PC-3 (cell line): Measurements from ENCODE around the gene PAQR4. TPM values are rescaled to one million over a fixed set of nuclear protein-coding genes. Genes with fewer than 3 reads are reported as not detected.
"Not testable (repeated sequence)": the region's sequence is repeated elsewhere in the genome, so short reads cannot be mapped to it uniquely, and the experiment has no call there.

Source experiments
- ATAC-seq: fragments of 200-7000 bp; cut with Tn5 transposase; 2 replicates; pipeline ENCODE4 v1.9.1; 2020; ENCODE audit warnings: mild to moderate bottlenecking, moderate library complexity
- BruUV-seq: library from RNA; stranded (reverse); fragments of 400-500 nt; replicated peaks from 2 replicates; lab custom pipeline; 2021; lab: Mats Ljungman, UMichigan
- CTCF ChIA-PET: fragments of 300-600 bp; sonication (Branson Sonifier 250); formaldehyde crosslinking; loops from one replicate; lab custom pipeline; 2022; ENCODE audit warnings: antibody characterized with exemption; lab: Charles Lee
- POLR2A ChIA-PET: fragments of 300-600 bp; sonication (Branson Sonifier 250); formaldehyde crosslinking; loops from one replicate; lab custom pipeline; 2022; ENCODE audit warnings: antibody characterized with exemption; ENCODE audit not compliant: unreplicated experiment; lab: Charles Lee
- DNase-seq: peaks from one replicate; pipeline ENCODE4 v3.0.0-alpha.2; 2015
- H2AFZ ChIP-seq: fragments of 300-600 bp; sonication (generic); 2 replicates; pipeline ENCODE4 v1.6.0; 2016; ENCODE audit warnings: antibody characterized with exemption, low read length
- H3F3A ChIP-seq: fragments of 300-600 bp; sonication (generic); one replicate; pipeline ENCODE4 v1.6.0; 2017; ENCODE audit warnings: antibody characterized with exemption, low read length, control low read depth, mild to moderate bottlenecking; ENCODE audit not compliant: unreplicated experiment
- H3K27ac ChIP-seq: fragments of 300-600 bp; sonication (generic); 2 replicates; pipeline ENCODE4 v1.5.1; 2016; ENCODE audit warnings: mild to moderate bottlenecking, low read length
- H3K27me3 ChIP-seq: fragments of 300-600 bp; sonication (generic); 2 replicates; pipeline ENCODE4 v1.6.1; 2016; ENCODE audit warnings: low read length, mixed read lengths
- H3K36me3 ChIP-seq: fragments of 300-600 bp; sonication (generic); 2 replicates; pipeline ENCODE4 v1.6.1; 2016; ENCODE audit warnings: low read depth, mixed run types, low read length, mixed read lengths
- H3K4me1 ChIP-seq: fragments of 300-600 bp; sonication (generic); 2 replicates; pipeline ENCODE4 v1.5.1; 2016; ENCODE audit warnings: low read length; ENCODE audit not compliant: insufficient read depth
- H3K4me2 ChIP-seq: fragments of 300-600 bp; sonication (generic); 2 replicates; pipeline ENCODE4 v1.6.0; 2016; ENCODE audit warnings: low read length
- H3K4me3 ChIP-seq: fragments of 300-600 bp; sonication (generic); 2 replicates; pipeline ENCODE4 v1.5.1; 2016; ENCODE audit warnings: mild to moderate bottlenecking, low read length, mixed read lengths
- H3K79me2 ChIP-seq: fragments of 300-600 bp; sonication (generic); 2 replicates; pipeline ENCODE4 v1.6.1; 2017; ENCODE audit warnings: low read length, mixed read lengths
- H3K9ac ChIP-seq: fragments of 300-600 bp; sonication (generic); 2 replicates; pipeline ENCODE4 v1.6.0; 2016; ENCODE audit warnings: mild to moderate bottlenecking, low read length
- H3K9me2 ChIP-seq: fragments of 300-600 bp; sonication (generic); replicated peaks from 2 replicates; pipeline ENCODE4 v1.6.1; 2016; ENCODE audit warnings: mixed run types, low read length, mixed read lengths
- H3K9me3 ChIP-seq: fragments of 300-600 bp; sonication (generic); 2 replicates; pipeline ENCODE4 v1.6.1; 2016; ENCODE audit warnings: low read length, mixed read lengths
- H4K20me1 ChIP-seq: fragments of 300-600 bp; sonication (generic); 2 replicates; pipeline ENCODE4 v1.6.1; 2016; ENCODE audit warnings: low read length, mixed read lengths
- EZH2 ChIP-seq: fragments of 300-600 bp; sonication (generic); IDR thresholded peaks from one replicate; pipeline ENCODE4 v1.6.1; 2017; ENCODE audit warnings: antibody characterized with exemption, mild to moderate bottlenecking, low read length; ENCODE audit not compliant: unreplicated experiment
- EZH2phosphoT487 ChIP-seq: fragments of 300-600 bp; sonication (generic); IDR thresholded peaks from 2 replicates; pipeline ENCODE4 v1.6.1; 2018; ENCODE audit warnings: mild to moderate bottlenecking, antibody characterized with exemption, low read length, borderline replicate concordance
- intact Hi-C: fragments of 100-400 bp; cut with micrococcal nuclease; formaldehyde crosslinking; loops from 2 replicates; pipeline ENCODE4 v1.9.0; 2023
- total RNA-seq: library from RNA; depleted of rRNA; stranded (reverse); fragments of >200 nt; gene quantifications from 2 replicates; pipeline ENCODE4 v1.2.3, GENCODE V29; 2014
- TF ChIP-seq, protein P1 (sequence below): fragments of 300-600 bp; sonication (generic); conservative IDR thresholded peaks from 2 replicates; pipeline ENCODE4 v1.5.1; 2017; ENCODE audit warnings: antibody characterized with exemption, low read depth, mild to moderate bottlenecking, low read length

Gene PAQR4
- total RNA-seq, 1 experiment from 2014 or later = 37.9 TPM

DNA sequence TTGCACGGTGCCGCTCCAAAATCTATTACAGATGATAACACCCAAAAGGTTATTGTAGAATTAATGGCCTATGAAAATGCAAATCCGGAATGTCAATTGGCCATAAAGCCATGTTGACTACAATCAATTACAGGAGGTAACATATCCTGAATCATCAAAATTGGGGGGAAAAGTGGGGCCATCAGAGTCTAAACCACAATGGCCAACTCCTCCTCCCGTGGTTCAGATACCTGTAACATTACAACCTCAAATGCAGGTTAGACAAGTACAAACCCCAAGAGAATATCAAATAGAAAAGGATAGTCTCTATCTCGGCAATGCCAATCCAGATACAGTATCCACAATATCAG, 42.5 kb upstream of the PAQR4 start:
- peak overlapping the region; percentile 16; the same call in 1 of the 2 replicates for H3K4me3 ChIP-seq
- H3K27me3 ChIP-seq = no peaks in the 10 kb centered on the region
- no peaks in the 10 kb centered on the region for H3K36me3 ChIP-seq
- H3K4me1 ChIP-seq = peaks cover 5% of the 10 kb centered on the region; the same call in 1 of the 2 replicates
- peak overlapping the region; percentile 65 for H3K4me2 ChIP-seq
- ChIA-PET CTCF (interaction anchor here (1.0 kb wide), 2 partner anchors 15 to 43 kb away, joined by 4 to 7 read pairs; partner anchors contain the start of genes FLYWCH1 and FLYWCH2), POLR2A (no interaction called here)
- TF ChIP-seq, protein P1, sequence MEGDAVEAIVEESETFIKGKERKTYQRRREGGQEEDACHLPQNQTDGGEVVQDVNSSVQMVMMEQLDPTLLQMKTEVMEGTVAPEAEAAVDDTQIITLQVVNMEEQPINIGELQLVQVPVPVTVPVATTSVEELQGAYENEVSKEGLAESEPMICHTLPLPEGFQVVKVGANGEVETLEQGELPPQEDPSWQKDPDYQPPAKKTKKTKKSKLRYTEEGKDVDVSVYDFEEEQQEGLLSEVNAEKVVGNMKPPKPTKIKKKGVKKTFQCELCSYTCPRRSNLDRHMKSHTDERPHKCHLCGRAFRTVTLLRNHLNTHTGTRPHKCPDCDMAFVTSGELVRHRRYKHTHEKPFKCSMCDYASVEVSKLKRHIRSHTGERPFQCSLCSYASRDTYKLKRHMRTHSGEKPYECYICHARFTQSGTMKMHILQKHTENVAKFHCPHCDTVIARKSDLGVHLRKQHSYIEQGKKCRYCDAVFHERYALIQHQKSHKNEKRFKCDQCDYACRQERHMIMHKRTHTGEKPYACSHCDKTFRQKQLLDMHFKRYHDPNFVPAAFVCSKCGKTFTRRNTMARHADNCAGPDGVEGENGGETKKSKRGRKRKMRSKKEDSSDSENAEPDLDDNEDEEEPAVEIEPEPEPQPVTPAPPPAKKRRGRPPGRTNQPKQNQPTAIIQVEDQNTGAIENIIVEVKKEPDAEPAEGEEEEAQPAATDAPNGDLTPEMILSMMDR = no peak
- TF ChIP-seq EZH2 (no peak), EZH2phosphoT487 (no peak)
- peak; percentile 15; the same call in 1 of the 2 replicates for ATAC-seq
- no peak for DNase-seq
- H3K27ac ChIP-seq = no peak overlapping the region
- BruUV-seq = no TSS peak
- H4K20me1 ChIP-seq = no peaks in the 10 kb centered on the region
- no peak overlapping the region for H3K9ac ChIP-seq
- H3K9me3 ChIP-seq = no peaks in the 10 kb centered on the region
- no peaks in the 10 kb centered on the region for H3F3A ChIP-seq
- intact Hi-C loops = loop anchor here (2.0 kb wide), 1 partner anchor 52 kb away; no protein-coding TSS in a partner anchor
- H3K79me2 ChIP-seq = no peaks in the 10 kb centered on the region
- peak overlapping the region; percentile 68 for H2AFZ ChIP-seq
- H3K9me2 ChIP-seq = no peaks in the 10 kb centered on the region

DNA sequence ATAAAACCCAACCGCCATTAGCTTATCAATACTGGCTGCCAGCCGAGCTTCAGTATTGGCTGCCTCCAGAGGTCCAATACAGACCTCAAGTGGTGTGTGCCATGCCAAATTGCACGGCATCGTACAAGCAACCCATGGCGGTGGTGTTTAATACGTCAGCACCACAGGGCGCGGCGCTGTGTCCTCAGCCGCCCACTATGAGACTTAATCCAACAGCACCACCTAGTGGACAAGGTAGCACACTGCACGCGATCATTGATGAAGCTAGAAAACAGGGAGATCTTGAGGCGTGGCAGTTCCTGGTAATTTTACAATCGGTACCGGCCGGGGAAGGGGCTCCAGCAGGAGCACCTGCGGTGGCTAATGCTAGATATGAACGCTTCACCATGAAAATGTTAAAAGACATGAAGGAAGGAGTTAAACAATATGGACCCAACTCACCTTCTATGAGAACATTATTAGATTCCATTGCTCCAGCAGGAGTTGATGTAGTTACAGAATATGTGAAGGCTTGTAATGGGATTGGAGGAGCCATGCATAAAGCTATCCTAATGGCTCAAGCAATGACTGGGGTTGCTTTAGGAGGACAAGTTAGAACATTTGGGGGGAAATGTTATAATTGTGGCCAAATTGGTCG, 42.0 kb upstream of the PAQR4 start:
- H3K79me2 ChIP-seq = no peaks in the 10 kb centered on the region
- no peak overlapping the region for H3K27ac ChIP-seq
- peak overlapping the region; percentile 65 for H3K4me2 ChIP-seq
- CTCF ChIA-PET = interaction anchor here (0.6 to 1.0 kb wide), 4 partner anchors 16 to 59 kb away, joined by 3 to 7 read pairs (median 4); partner anchors contain the start of genes FLYWCH1 and FLYWCH2
- H3K27me3 ChIP-seq = no peaks in the 10 kb centered on the region
- ATAC-seq (peak; percentile 90), DNase-seq (peak; percentile 90)
- peak overlapping the region; percentile 16; the same call in 1 of the 2 replicates for H3K4me3 ChIP-seq
- intact Hi-C loops = loop anchor here (2.0 kb wide), 1 partner anchor 52 kb away; no protein-coding TSS in a partner anchor
- TF ChIP-seq EZH2phosphoT487 (no peak), EZH2 (no peak)
- TF ChIP-seq, protein P1 = peak; percentile 93
- no peaks in the 10 kb centered on the region for H3K9me3 ChIP-seq
- peak overlapping the region; percentile 68 for H2AFZ ChIP-seq
- no peak overlapping the region for H3K9ac ChIP-seq
- H3K36me3 ChIP-seq = no peaks in the 10 kb centered on the region
- POLR2A ChIA-PET = no interaction called here
- H3K9me2 ChIP-seq = no peaks in the 10 kb centered on the region
- peaks cover 5% of the 10 kb centered on the region; the same call in 1 of the 2 replicates for H3K4me1 ChIP-seq
- H3F3A ChIP-seq = no peaks in the 10 kb centered on the region
- BruUV-seq = no TSS peak
- no peaks in the 10 kb centered on the region for H4K20me1 ChIP-seq

DNA sequence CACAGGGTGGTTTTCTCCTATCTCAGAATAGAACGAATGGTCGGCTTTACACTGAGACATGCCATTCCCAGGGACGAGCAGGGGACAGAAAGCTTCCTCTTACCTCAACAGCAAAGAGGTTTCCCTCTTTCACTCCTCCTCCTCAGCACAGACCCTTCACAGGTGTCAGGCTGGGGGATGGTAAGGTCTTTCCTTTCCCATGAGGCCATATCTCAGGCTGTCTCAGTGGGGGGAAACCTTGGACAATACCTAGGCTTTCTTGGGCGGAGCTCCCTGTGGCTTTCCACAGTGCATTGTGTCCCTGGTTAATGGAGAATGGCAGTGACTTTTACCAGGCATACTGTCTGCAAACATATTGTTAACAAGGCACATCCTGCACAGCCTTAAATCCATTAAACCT, 41.0 kb upstream of the PAQR4 start:
- CTCF ChIA-PET, H4K20me1 ChIP-seq, intact Hi-C loops, DNase-seq, H3K9ac ChIP-seq, H3K4me2 ChIP-seq, H3K9me2 ChIP-seq, H3K4me3 ChIP-seq, H3K79me2 ChIP-seq, POLR2A ChIA-PET, H3K27ac ChIP-seq, H3K4me1 ChIP-seq, H3K9me3 ChIP-seq, H3F3A ChIP-seq, H2AFZ ChIP-seq, ATAC-seq, H3K36me3 ChIP-seq, BruUV-seq, H3K27me3 ChIP-seq: not testable (repeated sequence)
